Measurements from ENCODE around the gene TMEM222.

Gene TMEM222

GRCh38 chr1:27361553-27361952 lies 39.6 kb downstream of the TMEM222 start:
- 97% methylated on average over 8 of the region's 8 CpGs for WGBS (ENCODE audit: insufficient coverage)
- POLR2A ChIA-PET = no interaction called here
- CTCF ChIA-PET = interaction anchor here (0.6 to 10.3 kb wide), 13 partner anchors 15 to 317 kb away, joined by 3 to 102 read pairs (median 3); partner anchors contain the start of gene SYTL1
- H3K27me3 ChIP-seq (replicated peaks in 2 of 5; ENCODE audit: control insufficient read depth in 4 of 5, insufficient read depth in 5 of 5, low read length in 4 of 5) = no peaks in the 10 kb centered on the region
- no peak for DNase-seq
- peaks cover 3 to 48% (median 32%) of the 10 kb centered on the region in 4 experiments for H3K4me1 ChIP-seq (ENCODE audit: control extremely low read depth in 1 of 4, control insufficient read depth in 4 of 4, insufficient read depth in 4 of 4, low read length in 3 of 4)
- no peaks in the 10 kb centered on the region for H3K9me3 ChIP-seq (ENCODE audit: control extremely low read depth in 1 of 5, control insufficient read depth in 4 of 5, insufficient read depth in 2 of 5, low read depth in 1 of 5, low read length in 4 of 5)
- H3K27ac ChIP-seq (ENCODE audit: insufficient read depth in 1 of 2, low read depth in 1 of 2, low read length in 2 of 2, poor library complexity in 1 of 2, severe bottlenecking in 2 of 2) = no peak overlapping the region
- no peak overlapping the region for H3K4me3 ChIP-seq (ENCODE audit: control insufficient read depth in 1 of 7, extremely low read depth in 1 of 7, insufficient read depth in 4 of 7, low read depth in 2 of 7, low read length in 6 of 7)
- H3K36me3 ChIP-seq (ENCODE audit: control insufficient read depth in 4 of 4, insufficient read depth in 4 of 4, low read length in 3 of 4) = peaks cover 0 to 18% (median 1%) of the 10 kb centered on the region in 4 experiments

- DNase-seq = no peak
- CTCF ChIA-PET = interaction anchor here (1.1 to 8.0 kb wide), 5 partner anchors 7 to 36 kb away, joined by 3 to 80 read pairs (median 7); no protein-coding TSS in a partner anchor
Measured at GRCh38 chr1:27363766-27364695, 42.1 kb downstream of the TMEM222 start.

GRCh38 chr1:27364696-27365371 lies 42.9 kb downstream of the TMEM222 start:
- Histone ChIP-seq H3K27me3 (replicated peaks in 2 of 5; ENCODE audit: control insufficient read depth in 4 of 5, insufficient read depth in 5 of 5, low read length in 4 of 5) (no peaks in the 10 kb centered on the region), H3K36me3 (ENCODE audit: control insufficient read depth in 4 of 4, insufficient read depth in 4 of 4, low read length in 3 of 4) (peaks cover 0 to 11% (median 1%) of the 10 kb centered on the region in 4 experiments), H3K27ac (ENCODE audit: insufficient read depth in 1 of 2, low read depth in 1 of 2, low read length in 2 of 2, poor library complexity in 1 of 2, severe bottlenecking in 2 of 2) (no peak overlapping the region), H3K4me3 (ENCODE audit: control insufficient read depth in 1 of 7, extremely low read depth in 1 of 7, insufficient read depth in 4 of 7, low read depth in 2 of 7, low read length in 6 of 7) (peak overlapping the region in 6 of 7 experiments; percentile 35 to 83 (median 68)), H3K9me3 (ENCODE audit: control extremely low read depth in 1 of 5, control insufficient read depth in 4 of 5, insufficient read depth in 2 of 5, low read depth in 1 of 5, low read length in 4 of 5) (no peaks in the 10 kb centered on the region), H3K4me1 (ENCODE audit: control extremely low read depth in 1 of 4, control insufficient read depth in 4 of 4, insufficient read depth in 4 of 4, low read length in 3 of 4) (peaks cover 9 to 59% (median 48%) of the 10 kb centered on the region in 4 experiments)
- no peak for DNase-seq
- CTCF ChIA-PET = interaction anchor here (0.7 to 8.0 kb wide), 11 partner anchors 7 to 298 kb away, joined by 3 to 80 read pairs (median 5); partner anchors contain the start of genes CD164L2 and SYTL1
- WGBS (ENCODE audit: insufficient coverage) = 83% methylated on average over 6 of the region's 11 CpGs
- POLR2A ChIA-PET = interaction anchor here (0.6 to 1.4 kb wide), 2 partner anchors 8 to 194 kb away, joined by 3 to 5 read pairs; no protein-coding TSS in a partner anchor

More at GRCh38 chr1:27363766-27364695, 42.1 kb downstream of the TMEM222 start:
- H3K4me1 ChIP-seq (ENCODE audit: control extremely low read depth in 1 of 4, control insufficient read depth in 4 of 4, insufficient read depth in 4 of 4, low read length in 3 of 4) = peaks cover 6 to 57% (median 42%) of the 10 kb centered on the region in 4 experiments
- POLR2A ChIA-PET = no interaction called here
- 97% methylated on average over 15 of the region's 26 CpGs for WGBS (ENCODE audit: insufficient coverage)
- no peak overlapping the region for H3K4me3 ChIP-seq (ENCODE audit: control insufficient read depth in 1 of 7, extremely low read depth in 1 of 7, insufficient read depth in 4 of 7, low read depth in 2 of 7, low read length in 6 of 7)
- no peak overlapping the region for H3K27ac ChIP-seq (ENCODE audit: insufficient read depth in 1 of 2, low read depth in 1 of 2, low read length in 2 of 2, poor library complexity in 1 of 2, severe bottlenecking in 2 of 2)
- H3K36me3 ChIP-seq (ENCODE audit: control insufficient read depth in 4 of 4, insufficient read depth in 4 of 4, low read length in 3 of 4) = peaks cover 0 to 12% (median 1%) of the 10 kb centered on the region in 4 experiments
- no peaks in the 10 kb centered on the region for H3K9me3 ChIP-seq (ENCODE audit: control extremely low read depth in 1 of 5, control insufficient read depth in 4 of 5, insufficient read depth in 2 of 5, low read depth in 1 of 5, low read length in 4 of 5)
- no peaks in the 10 kb centered on the region for H3K27me3 ChIP-seq (replicated peaks in 2 of 5; ENCODE audit: control insufficient read depth in 4 of 5, insufficient read depth in 5 of 5, low read length in 4 of 5)

- peaks cover 9 to 59% (median 52%) of the 10 kb centered on the region in 4 experiments for H3K4me1 ChIP-seq (ENCODE audit: control extremely low read depth in 1 of 4, control insufficient read depth in 4 of 4, insufficient read depth in 4 of 4, low read length in 3 of 4)
- POLR2A ChIA-PET = interaction anchor here (0.5 to 1.4 kb wide), 3 partner anchors 9 to 194 kb away, joined by 3 to 5 read pairs (median 3); no protein-coding TSS in a partner anchor
- H3K4me3 ChIP-seq (ENCODE audit: control insufficient read depth in 1 of 7, extremely low read depth in 1 of 7, insufficient read depth in 4 of 7, low read depth in 2 of 7, low read length in 6 of 7) = peak overlapping the region; percentile 37 to 83 (median 70)
- 5% methylated on average over 21 of the region's 40 CpGs for WGBS (ENCODE audit: insufficient coverage)
- DNase-seq = peak; percentile 69 to 79 (median 77)
- H3K27ac ChIP-seq (ENCODE audit: insufficient read depth in 1 of 2, low read depth in 1 of 2, low read length in 2 of 2, poor library complexity in 1 of 2, severe bottlenecking in 2 of 2) = peak overlapping the region in 1 of 2 experiments; percentile 54
- H3K36me3 ChIP-seq (ENCODE audit: control insufficient read depth in 4 of 4, insufficient read depth in 4 of 4, low read length in 3 of 4) = peaks cover 0 to 11% (median 1%) of the 10 kb centered on the region in 4 experiments
- H3K9me3 ChIP-seq (ENCODE audit: control extremely low read depth in 1 of 5, control insufficient read depth in 4 of 5, insufficient read depth in 2 of 5, low read depth in 1 of 5, low read length in 4 of 5) = no peaks in the 10 kb centered on the region
- CTCF ChIA-PET = interaction anchor here (0.7 to 8.0 kb wide), 15 partner anchors 8 to 297 kb away, joined by 3 to 80 read pairs (median 5); partner anchors contain the start of genes CD164L2 and SYTL1
- no peaks in the 10 kb centered on the region for H3K27me3 ChIP-seq (replicated peaks in 2 of 5; ENCODE audit: control insufficient read depth in 4 of 5, insufficient read depth in 5 of 5, low read length in 4 of 5)
Measured at GRCh38 chr1:27365372-27366112, 43.6 kb downstream of the TMEM222 start.

GRCh38 chr1:27366113-27366410 lies 44.1 kb downstream of the TMEM222 start:
- H3K4me1 ChIP-seq (ENCODE audit: control extremely low read depth in 1 of 4, control insufficient read depth in 4 of 4, insufficient read depth in 4 of 4, low read length in 3 of 4) = peaks cover 9 to 55% (median 51%) of the 10 kb centered on the region in 4 experiments
- H3K36me3 ChIP-seq (ENCODE audit: control insufficient read depth in 4 of 4, insufficient read depth in 4 of 4, low read length in 3 of 4) = peaks cover 0 to 11% (median 1%) of the 10 kb centered on the region in 4 experiments
- no peaks in the 10 kb centered on the region for H3K27me3 ChIP-seq (replicated peaks in 2 of 5; ENCODE audit: control insufficient read depth in 4 of 5, insufficient read depth in 5 of 5, low read length in 4 of 5)
- WGBS (ENCODE audit: insufficient coverage) = 0% methylated on average over 5 of the region's 30 CpGs
- H3K4me3 ChIP-seq (ENCODE audit: control insufficient read depth in 1 of 7, extremely low read depth in 1 of 7, insufficient read depth in 4 of 7, low read depth in 2 of 7, low read length in 6 of 7) = peak overlapping the region; percentile 37 to 83 (median 70)
- H3K9me3 ChIP-seq (ENCODE audit: control extremely low read depth in 1 of 5, control insufficient read depth in 4 of 5, insufficient read depth in 2 of 5, low read depth in 1 of 5, low read length in 4 of 5) = no peaks in the 10 kb centered on the region
- ChIA-PET CTCF (interaction anchor here (1.1 to 8.0 kb wide), 12 partner anchors 9 to 262 kb away, joined by 3 to 80 read pairs (median 8); partner anchors contain the start of genes CD164L2 and SYTL1), POLR2A (interaction anchor here (0.5 to 1.4 kb wide), 2 partner anchors 10 to 183 kb away, joined by 3 to 5 read pairs; no protein-coding TSS in a partner anchor)
- peak; percentile 57 to 84 (median 79) for DNase-seq
- H3K27ac ChIP-seq (ENCODE audit: insufficient read depth in 1 of 2, low read depth in 1 of 2, low read length in 2 of 2, poor library complexity in 1 of 2, severe bottlenecking in 2 of 2) = no peak overlapping the region

All from common myeloid progenitor, CD34-positive (primary cell).